GM12878 (cell line): ENCODE results near the gene ENDOD1.

Source experiments
- CTCF ChIP-seq, 3 experiments: IDR thresholded peaks in 2 of 3; conservative IDR thresholded peaks in 1 of 3; 2 replicates each; pipeline ENCODE4 v1.5.1; 2011; ENCODE audit warnings: low read depth in 3 of 3, low read length in 3 of 3, mild to moderate bottlenecking in 3 of 3, control low read depth in 2 of 3, moderate library complexity in 2 of 3, inconsistent platforms in 1 of 3, mixed read lengths in 1 of 3; ENCODE audit not compliant: control insufficient read depth in 2 of 3, insufficient read depth in 1 of 3; ENCODE audit errors: extremely low read depth in 1 of 3
- EP300 ChIP-seq, 2 experiments: fragments of 150-350 bp in 1 of 2; IDR thresholded peaks; 2 replicates each; pipeline ENCODE4 v1.6.1; 2011 to 2012; ENCODE audit warnings: low read depth in 2 of 2, low read length in 2 of 2, borderline replicate concordance in 1 of 2, improper control_type of control experiment in 1 of 2, inconsistent platforms in 1 of 2; ENCODE audit not compliant: control insufficient read depth in 1 of 2
- HSF1 ChIP-seq: fragments of 150-350 bp; IDR thresholded peaks from 2 replicates; pipeline ENCODE4 v1.6.1; 2014; ENCODE audit warnings: mild to moderate bottlenecking, low read depth, low read length
- PBX3 ChIP-seq: IDR thresholded peaks from 2 replicates; pipeline ENCODE4 v1.6.1; 2011; ENCODE audit warnings: mild to moderate bottlenecking, low read depth, low read length, moderate library complexity; ENCODE audit not compliant: insufficient replicate concordance
- POLR2A ChIP-seq: IDR thresholded peaks from 2 replicates; pipeline ENCODE4 v1.6.1; 2011; ENCODE audit warnings: low read depth, mild to moderate bottlenecking, low read length
- POLR2AphosphoS5 ChIP-seq: IDR thresholded peaks from 2 replicates; pipeline ENCODE4 v1.6.1; 2011; ENCODE audit warnings: mild to moderate bottlenecking, low read length, inconsistent platforms
- RFX5 ChIP-seq: IDR thresholded peaks from 2 replicates; pipeline ENCODE4 v1.6.1; 2011; ENCODE audit warnings: low read depth, low read length, improper control_type of control experiment
- SIX5 ChIP-seq: IDR thresholded peaks from 2 replicates; pipeline ENCODE4 v1.6.1; 2011; ENCODE audit warnings: mild to moderate bottlenecking, low read depth, low read length, moderate library complexity; ENCODE audit not compliant: severe bottlenecking
- SMAD1 ChIP-seq: fragments of 450-650 bp; IDR thresholded peaks from 2 replicates; pipeline ENCODE4 v1.6.1; 2018; ENCODE audit warnings: mild to moderate bottlenecking, low read depth; ENCODE audit not compliant: partially characterized antibody

- TF ChIP-seq CTCF (IDR thresholded peaks at IDR 0.05 in 2 of 3, conservative IDR thresholded peaks at IDR 0.05 in 1 of 3; ENCODE audit: control insufficient read depth in 2 of 3, extremely low read depth in 1 of 3, insufficient read depth in 1 of 3, low read depth in 3 of 3, low read length in 3 of 3) (no peak), SMAD1 (no peak), POLR2AphosphoS5 (no peak), PBX3 (no peak), EP300 (IDR thresholded peaks at IDR 0.05; ENCODE audit: borderline replicate concordance in 1 of 2, control insufficient read depth in 1 of 2, low read depth in 2 of 2, low read length in 2 of 2) (no peak), RFX5 (no peak), POLR2A (no peak), SIX5 (no peak), HSF1 (no peak)
Observed at GRCh38 chr11:95042906-95043305, 46.7 kb upstream of the ENDOD1 start.
